ENCODE results near the gene ADGRG7. TPM values are rescaled to one million over a fixed set of nuclear protein-coding genes. Genes with fewer than 3 reads are reported as not detected.

ADGRG7 gene
- total and polyA plus RNA-seq, 9 of the 15 experiments (the other 6 are each of a cell fraction or from before 2014, with no cell fraction given), result 0.03 TPM; not detected in 7

GRCh38 chr3:100563228-100563627 lies 46.2 kb upstream of the ADGRG7 start (continued):
- no peak for TF ChIP-seq PRDM10 (IDR thresholded peaks at IDR 0.05; ENCODE audit: partially characterized antibody)

GRCh38 chr3:100563652-100564211 lies 45.7 kb upstream of the ADGRG7 start:
- no TSS peak for BruUV-seq (replicated peaks)
- TF ChIP-seq HDAC2 (IDR thresholded peaks at IDR 0.05), result no peak
- no peak for TF ChIP-seq FOXO4 (CRISPR knock-in tag; IDR thresholded peaks at IDR 0.05)
- no peak for TF ChIP-seq CREB5 (CRISPR knock-in tag; IDR thresholded peaks at IDR 0.05)
- TF ChIP-seq SRSF3 (IDR thresholded peaks at IDR 0.05; ENCODE audit: insufficient read depth, low read length), result no peak
- TF ChIP-seq SMC3 (conservative IDR thresholded peaks at IDR 0.05; ENCODE audit: insufficient read depth, low read depth, low read length), result no peak
- no peak for TF ChIP-seq ARHGAP35 (IDR thresholded peaks at IDR 0.05; ENCODE audit: partially characterized antibody)
- no peak for TF ChIP-seq ZNF644 (tag; IDR thresholded peaks at IDR 0.05; ENCODE audit: low read depth)
- no peak for TF ChIP-seq TAF15 (IDR thresholded peaks at IDR 0.05; ENCODE audit: low read depth, low read length)
- TF ChIP-seq STAT5B (CRISPR knock-in tag; IDR thresholded peaks at IDR 0.05), result no peak
- no peak for TF ChIP-seq CREBBP (IDR thresholded peaks at IDR 0.05; ENCODE audit: low read depth, low read length)
- TF ChIP-seq ZNF3 (CRISPR knock-in tag; IDR thresholded peaks at IDR 0.05), result no peak
- TF ChIP-seq ATF4 (CRISPR knock-in tag; IDR thresholded peaks at IDR 0.05), result no peak
- TF ChIP-seq ZNF232 (CRISPR knock-in tag; IDR thresholded peaks at IDR 0.05), result no peak

More at GRCh38 chr3:100563652-100564211, 45.7 kb upstream of the ADGRG7 start:
- Histone ChIP-seq H3K4me1 (replicated peaks in 1 of 2; ENCODE audit: control insufficient read depth in 2 of 2, insufficient read depth in 2 of 2, low read length in 2 of 2) (no peaks in the 10 kb centered on the region), H3K4me3 (no peak overlapping the region), H4K20me1 (replicated peaks; ENCODE audit: control insufficient read depth, insufficient read depth, low read length) (no peaks in the 10 kb centered on the region), H3K9ac (ENCODE audit: insufficient read depth in 1 of 2, low read depth in 2 of 2, low read length in 2 of 2) (no peak overlapping the region), H2AFZ (ENCODE audit: low read depth, low read length) (no peak overlapping the region), H3K27me3 (ENCODE audit: control insufficient read depth in 2 of 2, insufficient read depth in 2 of 2, low read length in 2 of 2) (no peaks in the 10 kb centered on the region), H3K36me3 (ENCODE audit: control insufficient read depth, insufficient read depth, low read length) (no peaks in the 10 kb centered on the region), H3K9me1 (ENCODE audit: control insufficient read depth, insufficient read depth, low read length) (no peaks in the 10 kb centered on the region), H3K27ac (ENCODE audit: extremely low read depth, low read depth, low read length) (no peak overlapping the region), H3K9me3 (replicated peaks; ENCODE audit: control insufficient read depth, insufficient read depth, low read depth, low read length) (no peaks in the 10 kb centered on the region), H3K4me2 (ENCODE audit: insufficient read depth, low read length) (no peak overlapping the region), H3K79me2 (ENCODE audit: control insufficient read depth, insufficient read depth, low read length) (no peaks in the 10 kb centered on the region)
- ChIA-PET CTCF (ENCODE audit: low intra/inter-chr PET ratio) (no interaction called here), POLR2A (interaction anchor here (0.7 kb wide), 1 partner anchor 11 kb away, joined by 3 read pairs; no protein-coding TSS in a partner anchor)
- intact Hi-C loops (cut with micrococcal nuclease) (no loop called here), in situ Hi-C loops (cut with MboI) (no loop called here)
- ATAC-seq (no peak), FAIRE-seq (no peak), DNase-seq (ENCODE audit: extremely low read depth in 1 of 4, low spot score in 3 of 4) (no peak)
- WGBS (ENCODE audit: insufficient coverage, low coverage, missing lambda C conversion rate), result 17% methylated on average over 2 of the region's 2 CpGs
